Endodermal cell (in vitro differentiated cells): ENCODE results near the gene HECW1. TPM values are rescaled to one million over a fixed set of nuclear protein-coding genes. Genes with fewer than 3 reads are reported as not detected.

ENCODE experiments used
- DNase-seq: peaks from one replicate; pipeline ENCODE4 v3.0.0-alpha.2; 2017
- H3K27ac ChIP-seq: 2 replicates; pipeline ENCODE4 v1.5.1; 2013; ENCODE audit warnings: mild to moderate bottlenecking, low read depth, low read length, moderate library complexity
- H3K27me3 ChIP-seq: 2 replicates; pipeline ENCODE4 v1.6.1; 2013; ENCODE audit warnings: mild to moderate bottlenecking, low read length, moderate library complexity; ENCODE audit not compliant: insufficient read depth, control insufficient read depth, poor library complexity, severe bottlenecking
- H3K36me3 ChIP-seq: 2 replicates; pipeline ENCODE4 v1.7.0; 2013; ENCODE audit warnings: mild to moderate bottlenecking, low read length, moderate library complexity; ENCODE audit not compliant: control insufficient read depth, insufficient read depth
- H3K4me1 ChIP-seq: one replicate; pipeline ENCODE4 v1.7.0; 2013; ENCODE audit warnings: low read length; ENCODE audit not compliant: control insufficient read depth, insufficient read depth
- H3K4me3 ChIP-seq: 2 replicates; pipeline ENCODE4 v1.5.1; 2013; ENCODE audit warnings: mild to moderate bottlenecking, low read length, moderate library complexity
- H3K9ac ChIP-seq: 2 replicates; pipeline ENCODE4 v1.6.1; 2013; ENCODE audit warnings: mild to moderate bottlenecking, low read length, moderate library complexity; ENCODE audit not compliant: poor library complexity, severe bottlenecking; ENCODE audit errors: extremely low read depth
- H3K9me3 ChIP-seq: 2 replicates; pipeline ENCODE4 v1.6.1; 2013; ENCODE audit warnings: mild to moderate bottlenecking, low read length, moderate library complexity; ENCODE audit not compliant: control insufficient read depth
- H3K27ac Mint-ChIP-seq: 2 replicates; pipeline ENCODE4 v1.8.0; 2020; ENCODE audit warnings: mixed read lengths
- H3K27me3 Mint-ChIP-seq: 2 replicates; pipeline ENCODE4 v1.8.0; 2021; ENCODE audit warnings: mild to moderate bottlenecking, mixed read lengths; ENCODE audit not compliant: insufficient read depth
- H3K36me3 Mint-ChIP-seq: 2 replicates; pipeline ENCODE4 v1.8.0; 2020; ENCODE audit warnings: low read depth, mixed read lengths
- H3K4me1 Mint-ChIP-seq: 2 replicates; pipeline ENCODE4 v1.8.0; 2020; ENCODE audit warnings: mixed read lengths
- H3K4me3 Mint-ChIP-seq: 2 replicates; pipeline ENCODE4 v1.8.0; 2020; ENCODE audit warnings: mild to moderate bottlenecking, moderate library complexity, mixed read lengths
- H3K9me3 Mint-ChIP-seq: 2 replicates; pipeline ENCODE4 v1.8.0; 2020; ENCODE audit warnings: mild to moderate bottlenecking, mixed read lengths
- WGBS, 2 experiments: methylation state at CpG; one replicate each; pipeline versions ENCODE4 v1.1.5 to v1.1.7; 2013; ENCODE audit warnings: missing lambda C conversion rate in 2 of 2, mixed read lengths in 1 of 2; ENCODE audit not compliant: insufficient coverage in 1 of 2, insufficient read length in 1 of 2; 5-methylcytosine and 5-hydroxymethylcytosine counted together
- total RNA-seq, 2 donors: library from RNA; stranded (reverse); fragmentation: NEBNext Ultra II Directional in 1 of 2; extraction: Animal tissue kit (Norgen Biotek cat#: 25700) in 1 of 2; gene quantifications; 2 replicates in 1 of 2; 3 replicates in 1 of 2; pipeline ENCODE4 v1.2.1, GENCODE V29; 2021
- TF ChIP-seq, protein P1 (sequence below): fragments of 200-600 bp; sonication (generic); conservative IDR thresholded peaks from 2 replicates; pipeline ENCODE4 v1.5.0; 2021; ENCODE audit warnings: antibody characterized with exemption, mild to moderate bottlenecking

HECW1 gene
- total RNA-seq, 2 donors from 2014 or later = 4.6 to 12.0 TPM

DNA sequence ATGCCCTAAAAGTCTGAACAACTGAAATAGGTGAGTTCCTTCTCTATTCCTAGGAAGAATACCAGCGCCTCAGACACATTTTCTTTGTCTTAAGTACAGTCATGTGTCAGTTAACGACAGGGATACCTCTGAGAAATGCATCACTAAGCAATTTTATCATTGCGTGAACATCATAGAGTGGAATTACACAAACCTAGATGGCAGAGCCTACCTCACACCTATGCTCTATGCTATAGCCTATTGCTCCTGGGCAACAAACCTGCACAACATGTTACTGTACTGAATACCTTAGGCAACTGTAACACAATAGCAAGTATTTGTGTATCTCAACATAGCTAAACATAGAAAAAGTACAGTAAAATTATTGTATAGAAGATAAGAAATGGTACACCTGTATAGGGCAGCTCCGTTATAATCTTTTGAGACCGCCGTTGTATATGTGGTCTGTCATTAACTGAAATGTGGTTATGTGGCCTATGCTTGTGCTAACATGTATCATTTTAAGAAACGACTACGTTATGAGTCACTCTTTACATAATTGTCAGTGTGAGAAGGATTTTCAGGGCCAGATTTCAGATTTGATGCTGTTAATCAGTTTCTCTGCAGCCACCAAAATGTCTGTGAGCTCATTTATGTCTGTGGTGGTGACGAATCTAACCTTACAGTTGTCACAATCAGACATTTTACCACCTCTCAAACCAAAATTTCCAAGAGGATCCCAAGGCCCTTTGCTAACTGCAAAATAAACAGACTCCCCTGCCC, 404.3 kb downstream of the HECW1 start:
- H3K4me3 Mint-ChIP-seq = no peak overlapping the region
- H3K4me1 Mint-ChIP-seq = peaks cover 12% of the 10 kb centered on the region
- Histone ChIP-seq H3K36me3 (no peaks in the 10 kb centered on the region), H3K4me1 (no peaks in the 10 kb centered on the region), H3K27ac (no peak overlapping the region), H3K9ac (no peak overlapping the region), H3K4me3 (no peak overlapping the region), H3K9me3 (no peaks in the 10 kb centered on the region), H3K27me3 (no peaks in the 10 kb centered on the region)
- TF ChIP-seq, protein P1, sequence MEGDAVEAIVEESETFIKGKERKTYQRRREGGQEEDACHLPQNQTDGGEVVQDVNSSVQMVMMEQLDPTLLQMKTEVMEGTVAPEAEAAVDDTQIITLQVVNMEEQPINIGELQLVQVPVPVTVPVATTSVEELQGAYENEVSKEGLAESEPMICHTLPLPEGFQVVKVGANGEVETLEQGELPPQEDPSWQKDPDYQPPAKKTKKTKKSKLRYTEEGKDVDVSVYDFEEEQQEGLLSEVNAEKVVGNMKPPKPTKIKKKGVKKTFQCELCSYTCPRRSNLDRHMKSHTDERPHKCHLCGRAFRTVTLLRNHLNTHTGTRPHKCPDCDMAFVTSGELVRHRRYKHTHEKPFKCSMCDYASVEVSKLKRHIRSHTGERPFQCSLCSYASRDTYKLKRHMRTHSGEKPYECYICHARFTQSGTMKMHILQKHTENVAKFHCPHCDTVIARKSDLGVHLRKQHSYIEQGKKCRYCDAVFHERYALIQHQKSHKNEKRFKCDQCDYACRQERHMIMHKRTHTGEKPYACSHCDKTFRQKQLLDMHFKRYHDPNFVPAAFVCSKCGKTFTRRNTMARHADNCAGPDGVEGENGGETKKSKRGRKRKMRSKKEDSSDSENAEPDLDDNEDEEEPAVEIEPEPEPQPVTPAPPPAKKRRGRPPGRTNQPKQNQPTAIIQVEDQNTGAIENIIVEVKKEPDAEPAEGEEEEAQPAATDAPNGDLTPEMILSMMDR = no peak
- no peak for DNase-seq
- peak overlapping the region; percentile 80 for H3K27ac Mint-ChIP-seq
- H3K27me3 Mint-ChIP-seq = no peaks in the 10 kb centered on the region
- WGBS, 2 experiments = 85 to 89% methylated on average over 8 to 9 of the region's 9 CpGs
- H3K9me3 Mint-ChIP-seq = no peaks in the 10 kb centered on the region
- no peaks in the 10 kb centered on the region for H3K36me3 Mint-ChIP-seq

DNA sequence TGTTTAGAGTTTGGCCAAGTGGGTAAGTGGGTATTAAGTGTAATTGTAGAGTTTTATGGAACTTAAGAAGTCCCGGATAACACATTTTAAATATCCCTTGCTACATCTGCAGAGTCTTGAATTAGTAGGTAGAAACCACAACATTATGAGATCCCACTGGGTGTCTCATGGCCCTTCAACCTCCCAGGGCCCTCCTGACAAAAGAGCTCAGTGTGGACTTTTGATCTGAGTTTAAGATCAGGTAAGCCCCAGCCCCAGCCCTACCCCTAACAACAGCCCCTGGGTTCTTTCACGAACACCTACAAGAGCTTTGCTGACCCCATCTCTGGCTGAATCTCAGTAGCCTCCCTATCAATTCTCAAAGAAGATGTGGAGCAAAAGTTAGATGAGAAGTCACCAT, 405.0 kb downstream of the HECW1 start:
- H3K27ac ChIP-seq = no peak overlapping the region
- no peaks in the 10 kb centered on the region for H3K36me3 ChIP-seq
- H3K9ac ChIP-seq = no peak overlapping the region
- TF ChIP-seq, protein P1 = no peak
- H3K4me1 ChIP-seq = no peaks in the 10 kb centered on the region
- no peaks in the 10 kb centered on the region for H3K36me3 Mint-ChIP-seq
- no peaks in the 10 kb centered on the region for H3K27me3 ChIP-seq
- DNase-seq = no peak
- no peaks in the 10 kb centered on the region for H3K9me3 ChIP-seq
- WGBS, 2 experiments = 100% methylated on average over 1 to 2 of the region's 2 CpGs
- H3K27ac Mint-ChIP-seq = peak overlapping the region; percentile 80
- H3K4me3 ChIP-seq = no peak overlapping the region
- no peak overlapping the region for H3K4me3 Mint-ChIP-seq
- peaks cover 12% of the 10 kb centered on the region for H3K4me1 Mint-ChIP-seq
- no peaks in the 10 kb centered on the region for H3K27me3 Mint-ChIP-seq
- H3K9me3 Mint-ChIP-seq = no peaks in the 10 kb centered on the region

DNA sequence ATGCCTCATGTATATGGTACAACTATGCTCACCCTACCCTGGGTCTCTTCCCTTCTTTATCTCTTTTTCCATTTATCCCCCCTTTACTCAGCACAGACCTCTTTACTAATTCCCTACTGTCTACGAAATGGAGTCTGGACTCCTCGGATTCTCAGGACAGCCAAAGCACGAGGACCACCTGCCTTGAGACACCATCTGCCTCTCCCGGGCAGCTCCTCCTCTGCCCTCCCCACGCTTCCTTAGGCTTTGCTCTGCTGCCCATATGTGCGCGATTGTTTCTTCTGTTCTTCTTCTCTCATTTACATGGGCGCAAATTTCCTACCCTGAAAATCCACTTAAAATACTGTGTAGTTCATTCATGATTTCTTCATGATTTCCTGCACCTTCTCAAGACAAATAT, 407.8 kb downstream of the HECW1 start:
- Mint-ChIP-seq H3K4me3 (no peak overlapping the region), H3K4me1 (peaks cover 16% of the 10 kb centered on the region)
- 91 to 92% methylated on average over 8 of the region's 8 CpGs for WGBS, 2 experiments

More for the DNA sequence above, 407.8 kb downstream of the HECW1 start:
- H3K9me3 Mint-ChIP-seq = no peaks in the 10 kb centered on the region
- Histone ChIP-seq H3K4me1 (no peaks in the 10 kb centered on the region), H3K36me3 (no peaks in the 10 kb centered on the region), H3K9me3 (no peaks in the 10 kb centered on the region), H3K4me3 (no peak overlapping the region), H3K27ac (no peak overlapping the region), H3K9ac (no peak overlapping the region), H3K27me3 (no peaks in the 10 kb centered on the region)
- no peaks in the 10 kb centered on the region for H3K36me3 Mint-ChIP-seq
- DNase-seq = no peak
- no peaks in the 10 kb centered on the region for H3K27me3 Mint-ChIP-seq
- no peak overlapping the region for H3K27ac Mint-ChIP-seq
- TF ChIP-seq, protein P1 = no peak
